Retina (tissue), 1 donor: ENCODE results near the gene CTCF.
"Not testable (repeated sequence)": the region's sequence is repeated elsewhere in the genome, so short reads cannot be mapped to it uniquely, and the experiment has no call there.

Experiments
- DNase-seq: peaks from one replicate; pipeline ENCODE4 v3.0.0-alpha.2; 2016

Gene CTCF, protein sequence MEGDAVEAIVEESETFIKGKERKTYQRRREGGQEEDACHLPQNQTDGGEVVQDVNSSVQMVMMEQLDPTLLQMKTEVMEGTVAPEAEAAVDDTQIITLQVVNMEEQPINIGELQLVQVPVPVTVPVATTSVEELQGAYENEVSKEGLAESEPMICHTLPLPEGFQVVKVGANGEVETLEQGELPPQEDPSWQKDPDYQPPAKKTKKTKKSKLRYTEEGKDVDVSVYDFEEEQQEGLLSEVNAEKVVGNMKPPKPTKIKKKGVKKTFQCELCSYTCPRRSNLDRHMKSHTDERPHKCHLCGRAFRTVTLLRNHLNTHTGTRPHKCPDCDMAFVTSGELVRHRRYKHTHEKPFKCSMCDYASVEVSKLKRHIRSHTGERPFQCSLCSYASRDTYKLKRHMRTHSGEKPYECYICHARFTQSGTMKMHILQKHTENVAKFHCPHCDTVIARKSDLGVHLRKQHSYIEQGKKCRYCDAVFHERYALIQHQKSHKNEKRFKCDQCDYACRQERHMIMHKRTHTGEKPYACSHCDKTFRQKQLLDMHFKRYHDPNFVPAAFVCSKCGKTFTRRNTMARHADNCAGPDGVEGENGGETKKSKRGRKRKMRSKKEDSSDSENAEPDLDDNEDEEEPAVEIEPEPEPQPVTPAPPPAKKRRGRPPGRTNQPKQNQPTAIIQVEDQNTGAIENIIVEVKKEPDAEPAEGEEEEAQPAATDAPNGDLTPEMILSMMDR

DNA sequence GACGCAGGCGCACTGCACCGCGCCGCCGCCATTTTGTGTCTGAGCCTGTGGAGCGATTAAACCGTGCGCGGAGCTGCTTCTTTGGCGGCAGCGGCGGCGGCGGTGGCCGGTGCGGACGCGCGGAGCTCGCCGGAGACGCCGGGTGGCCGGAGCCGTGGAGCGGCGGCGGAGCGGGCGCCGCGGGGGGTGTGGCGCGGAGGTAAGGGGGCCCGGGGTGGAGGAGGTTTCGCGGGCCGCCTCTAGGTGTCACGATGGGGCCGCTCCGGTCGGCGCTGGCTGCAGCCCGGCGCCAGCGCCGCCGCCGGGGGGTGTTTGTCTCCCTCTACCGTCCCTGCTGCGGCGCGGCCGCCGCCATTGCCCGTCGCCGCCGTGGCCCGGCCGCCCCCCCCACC, at the start of gene CTCF:
Gene CTCF, plus strand, starts transcription at position 1 of the 392 bp plus-strand sequence. CDS start 48,307 bp downstream, outside the sequence.
- DNase-seq = no peak

DNA sequence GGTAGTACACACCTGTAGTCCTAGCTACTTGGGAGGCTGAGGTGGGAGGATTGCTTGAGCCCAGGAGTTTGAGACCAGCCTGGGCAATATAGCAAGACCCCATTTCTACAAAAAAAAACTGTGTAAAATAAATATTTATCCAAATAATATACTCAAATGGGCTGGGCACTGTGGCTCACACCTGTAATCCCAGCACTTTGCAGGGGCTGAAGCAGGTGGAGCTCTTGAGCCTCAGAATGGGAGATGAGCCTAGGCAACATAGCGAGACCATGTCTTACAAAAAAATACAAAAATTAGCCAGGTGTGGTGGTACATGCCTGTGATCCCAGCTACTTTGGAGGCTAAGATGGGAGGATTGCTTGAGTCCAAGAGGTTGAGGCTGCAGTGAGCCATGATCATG, 48.4 kb upstream of the CTCF start:
- not testable (repeated sequence) for DNase-seq

DNA sequence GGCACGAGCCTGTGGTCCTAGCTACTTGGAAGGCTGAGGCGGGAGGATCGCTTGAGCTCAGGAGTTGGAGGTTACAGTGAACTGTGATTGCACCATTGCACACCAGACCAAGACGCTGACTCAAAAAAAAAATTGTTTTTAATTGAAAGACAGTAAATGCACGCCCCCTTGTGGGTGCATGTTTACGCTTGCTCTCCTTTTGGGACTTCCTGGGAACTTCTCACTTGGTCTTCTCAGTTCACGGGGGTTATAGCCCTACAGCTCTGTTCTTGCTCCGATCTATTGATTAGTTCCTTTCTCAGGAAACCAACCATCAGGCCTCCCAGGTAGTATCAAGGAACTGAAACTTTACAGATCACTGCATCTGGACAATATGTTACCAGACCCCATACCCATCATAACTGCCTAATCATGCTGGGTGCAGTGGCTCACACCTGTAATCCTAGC, 47.9 kb upstream of the CTCF start:
- peak; percentile 61 for DNase-seq

DNA sequence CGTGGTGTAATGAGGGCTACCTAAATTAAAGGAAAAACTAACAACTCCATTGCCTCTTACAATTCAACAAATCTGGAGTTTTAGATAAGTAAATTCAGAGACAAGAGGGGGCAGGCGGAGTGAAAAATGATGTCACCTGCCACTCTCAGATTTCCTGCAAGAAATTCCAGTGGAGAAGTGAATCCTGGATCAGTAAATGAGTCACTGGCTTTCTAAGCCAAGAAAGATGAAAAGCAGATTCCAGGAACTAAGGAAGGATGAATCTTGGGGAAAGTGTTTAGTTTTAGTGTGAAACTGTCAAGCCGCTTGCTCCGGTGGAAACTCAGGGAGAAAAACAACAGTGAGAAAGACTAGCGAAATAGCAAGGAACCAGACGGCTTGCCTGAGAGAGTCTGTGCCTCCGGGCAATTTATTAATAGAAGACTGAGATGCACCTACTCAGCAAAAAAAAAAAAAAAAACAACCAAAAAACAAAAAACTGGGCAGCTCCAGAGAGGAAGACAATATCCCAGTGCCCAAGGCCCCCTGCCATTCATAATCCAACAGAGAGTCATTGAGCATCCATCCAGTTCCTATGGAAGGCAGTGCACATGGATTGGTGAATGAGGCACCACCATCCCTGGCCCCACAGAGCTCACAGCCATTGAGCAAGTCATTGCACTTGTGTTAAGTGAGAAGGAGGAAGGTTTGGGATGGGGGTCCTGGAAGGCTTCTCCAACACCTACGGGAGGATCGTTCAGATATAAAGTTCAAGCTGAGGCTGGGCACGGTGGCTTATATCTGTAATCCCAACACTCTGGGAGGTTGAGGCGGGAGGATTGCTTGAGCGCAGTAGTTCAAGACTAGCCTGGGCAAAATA, 45.8 kb upstream of the CTCF start:
- no peak for DNase-seq

DNA sequence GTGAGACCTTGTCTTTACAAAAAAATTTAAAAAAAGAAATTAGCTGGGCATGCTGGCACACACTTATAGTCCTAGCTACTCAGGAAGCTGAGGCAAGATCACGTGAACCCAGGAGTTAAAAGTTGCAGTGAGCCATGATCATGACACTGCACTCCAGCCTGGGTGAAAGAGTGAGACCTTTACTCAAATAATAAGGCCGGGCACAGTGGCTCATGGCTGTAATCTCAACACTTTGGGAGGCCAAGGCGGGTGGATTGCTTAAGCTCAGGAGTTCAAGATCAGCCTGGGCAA, 45.2 kb upstream of the CTCF start:
- no peak for DNase-seq

DNA sequence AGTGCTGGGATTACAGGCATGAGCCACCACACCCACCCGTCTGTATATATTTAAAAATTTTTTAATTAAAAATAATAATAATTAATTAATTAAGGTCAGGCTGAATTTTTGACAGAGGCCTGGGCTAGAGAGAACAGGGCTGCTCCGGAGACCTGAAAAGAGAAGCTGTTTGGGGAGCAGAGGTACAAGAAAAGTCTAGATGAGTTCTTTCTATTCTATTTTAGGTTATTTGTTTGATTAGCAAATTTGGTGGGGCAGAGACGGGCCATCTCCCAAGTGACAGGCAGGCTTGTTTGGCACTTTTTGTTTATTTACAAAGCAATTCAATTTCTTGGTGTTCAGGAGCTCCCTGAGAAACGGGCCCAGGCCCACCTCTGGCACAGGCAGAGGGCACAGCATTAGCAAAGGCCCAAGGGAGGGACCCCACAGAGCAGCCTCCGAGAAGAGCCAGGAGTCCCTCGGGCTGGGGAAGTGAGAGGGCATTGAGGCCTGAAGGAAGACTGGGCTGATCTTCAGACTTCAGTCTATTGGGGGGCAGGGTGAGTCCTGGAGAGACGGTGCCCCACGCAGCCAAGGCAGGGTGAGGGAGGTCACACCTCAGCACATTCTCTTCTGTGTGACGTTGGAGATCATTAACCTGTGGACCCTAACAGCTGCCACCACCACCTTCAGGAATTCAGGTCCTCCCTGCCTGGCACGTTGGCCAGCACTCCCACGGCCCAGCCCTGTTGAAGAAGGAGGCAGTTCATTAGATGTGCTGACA, 44.5 kb upstream of the CTCF start:
- DNase-seq = no peak

DNA sequence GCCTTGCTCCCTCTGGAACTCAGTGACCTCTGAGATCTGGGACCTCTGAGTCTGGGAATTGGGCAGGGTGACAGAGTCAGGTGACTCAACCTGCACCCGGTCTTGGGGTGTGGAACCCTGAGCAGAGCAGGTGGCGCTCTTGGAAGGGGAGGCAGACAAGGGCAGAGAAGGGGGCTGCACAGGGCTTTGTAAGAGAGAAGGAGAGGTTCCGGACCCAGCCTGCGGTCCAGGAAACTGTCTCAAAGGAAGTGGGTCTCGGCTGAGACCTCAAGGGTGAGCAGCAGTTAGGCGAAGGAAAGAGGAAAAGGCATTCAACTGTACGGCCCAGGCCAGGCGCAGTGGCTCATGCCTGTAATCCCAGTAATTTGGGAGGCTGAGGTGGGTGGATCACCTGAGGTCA, 43.6 kb upstream of the CTCF start:
- DNase-seq = no peak

DNA sequence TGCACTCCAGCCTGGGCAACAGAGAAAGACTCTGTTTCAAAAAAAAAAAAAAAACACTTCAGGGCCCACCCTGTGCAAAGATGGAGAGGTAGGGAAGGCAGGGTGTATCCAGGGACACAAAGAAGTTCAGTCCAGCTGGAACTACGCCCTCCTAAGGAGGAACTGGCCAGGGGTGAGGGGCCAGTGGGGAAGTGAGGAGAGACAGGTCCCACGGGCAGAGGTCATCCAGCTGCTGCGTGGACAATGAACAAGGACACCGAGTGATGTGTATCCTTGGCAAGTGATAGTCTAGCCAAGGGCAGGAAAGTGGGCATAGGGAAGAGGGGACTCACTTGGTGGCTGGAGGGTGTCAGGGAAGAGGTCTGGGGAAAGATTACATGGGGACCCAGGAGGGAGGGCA, 43.1 kb upstream of the CTCF start:
- DNase-seq = no peak

DNA sequence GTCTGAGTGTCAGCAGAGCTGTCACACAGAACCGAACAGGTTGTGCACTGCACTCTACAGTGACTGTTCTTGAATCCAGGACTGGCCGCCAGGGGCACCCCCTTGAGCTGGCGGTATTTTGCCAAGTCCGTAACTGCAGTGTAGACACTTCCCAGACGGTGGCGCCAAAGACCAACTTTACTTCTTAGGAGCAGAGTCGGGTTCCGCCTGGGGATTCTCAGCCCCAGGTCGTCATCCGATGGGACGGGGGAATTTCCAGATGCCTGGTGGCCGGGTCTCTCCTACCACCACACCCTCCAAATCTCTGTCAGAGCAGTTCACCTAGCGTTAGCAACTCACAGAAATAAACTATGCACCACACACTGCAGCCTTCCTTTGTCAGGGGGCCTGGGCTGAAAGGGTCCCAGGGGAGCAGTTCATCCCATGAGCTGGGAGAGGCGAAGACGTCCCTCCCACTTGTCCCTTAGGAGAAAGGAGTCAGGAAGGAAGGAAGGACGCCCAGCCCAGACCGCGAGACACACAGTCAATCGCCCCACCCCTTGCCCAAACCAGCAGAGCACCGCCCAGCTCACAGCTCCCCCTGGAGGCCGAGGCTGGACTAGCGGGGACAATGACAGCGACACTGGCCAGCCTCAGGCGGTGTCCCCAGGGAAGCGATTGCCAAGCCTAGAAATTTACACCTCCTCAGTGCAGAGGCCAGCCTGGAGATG, 41.1 kb upstream of the CTCF start:
- peak; percentile 96 for DNase-seq

DNA sequence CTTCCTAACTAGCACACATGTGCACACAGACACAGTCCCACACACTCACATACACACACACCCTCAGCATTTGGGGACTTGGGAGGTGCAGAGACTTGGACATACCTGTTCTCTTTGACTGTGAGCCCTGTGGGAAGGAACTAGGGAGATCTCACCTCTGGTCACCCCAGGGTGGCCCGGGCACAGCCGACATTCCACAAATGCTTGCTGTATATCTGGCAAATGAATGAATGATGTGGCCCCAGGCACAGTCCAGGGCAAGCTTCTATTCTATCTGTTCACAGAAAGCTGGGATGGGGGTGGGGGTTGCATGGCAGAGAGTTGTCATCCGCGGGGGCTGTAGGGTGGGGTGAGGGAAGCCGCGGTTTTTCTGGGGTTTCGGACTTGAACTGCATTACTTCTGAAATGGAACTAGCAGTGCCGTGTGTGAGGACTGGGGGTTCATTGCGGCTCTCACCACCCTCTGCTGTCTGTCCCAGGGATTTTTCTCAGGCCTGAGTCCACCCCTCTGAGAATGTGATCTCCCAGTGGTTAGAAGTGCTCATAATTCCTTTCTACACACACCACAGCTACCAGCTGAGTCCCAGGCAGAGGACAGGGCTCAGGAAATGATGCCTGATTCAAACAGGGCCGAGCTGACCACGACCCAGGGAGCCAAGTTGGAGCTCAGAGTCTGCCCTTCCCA, 37.0 kb upstream of the CTCF start:
- no peak for DNase-seq

DNA sequence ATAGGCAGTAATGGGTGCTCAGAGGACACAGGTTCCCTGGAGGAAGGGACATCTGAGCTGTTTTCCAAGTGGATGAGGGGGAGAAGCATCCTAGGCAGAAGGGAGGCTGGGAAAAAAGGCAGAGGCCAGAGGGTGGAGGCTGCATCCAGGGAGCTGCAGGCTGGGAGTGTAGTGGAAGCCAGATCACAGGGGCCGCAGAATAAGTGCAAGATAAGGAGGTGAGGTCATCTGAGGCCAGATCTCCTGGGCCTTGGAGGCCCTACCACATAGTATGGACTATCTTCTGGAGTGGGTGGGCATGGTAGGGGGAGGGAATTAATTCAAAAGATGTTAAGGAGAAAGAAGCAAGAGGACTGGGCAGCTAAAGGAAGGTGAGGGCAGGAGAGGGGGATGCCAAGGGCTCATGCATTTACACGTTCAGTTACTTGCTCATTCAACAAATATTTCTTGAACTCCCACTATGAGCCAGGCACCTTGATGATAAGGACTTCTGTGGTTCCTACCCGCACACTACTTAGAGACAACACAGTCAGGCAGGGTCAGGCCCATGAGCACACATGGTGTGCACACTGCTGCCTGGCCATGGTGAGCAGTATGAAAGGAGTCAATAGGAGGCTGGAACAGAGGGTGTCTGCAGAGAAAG, 36.1 kb upstream of the CTCF start:
- DNase-seq = no peak

DNA sequence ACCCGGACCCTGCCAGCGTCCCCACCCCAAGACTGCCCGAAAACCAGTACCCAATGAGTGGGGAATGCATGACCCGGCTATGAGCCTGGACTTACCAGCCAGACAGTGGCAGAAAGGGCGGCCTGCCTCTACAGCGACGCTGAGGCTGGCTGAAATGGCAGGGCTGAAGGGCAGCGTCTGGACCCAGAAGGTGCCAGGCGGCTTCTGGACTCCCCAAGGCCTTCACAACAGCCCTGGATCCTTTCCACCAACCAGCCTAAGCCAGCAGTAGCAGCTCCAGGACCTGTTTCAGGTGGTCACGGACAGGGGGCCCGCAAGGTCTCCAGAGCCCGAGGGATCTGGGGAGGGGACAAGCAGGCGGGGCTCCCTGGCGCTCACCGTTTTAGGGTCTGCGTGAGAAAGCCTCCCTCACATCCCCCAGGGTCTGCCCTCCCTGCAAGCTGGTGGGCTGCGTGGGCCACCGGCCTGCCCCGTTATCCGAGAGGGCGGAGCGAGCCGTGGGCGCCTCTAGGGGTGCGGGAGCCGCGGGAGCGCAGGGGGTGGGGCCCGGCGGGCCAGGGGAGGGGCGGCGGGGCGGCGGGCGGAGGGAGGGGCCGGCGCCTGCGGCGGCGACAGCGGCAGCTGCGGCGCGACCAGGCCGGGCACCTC, 34.0 kb upstream of the CTCF start, which contains the start of gene RIPOR1:
Gene RIPOR1, plus strand, starts transcription at position 608 of the 648 bp plus-strand sequence. CDS start 9,618 bp downstream, outside the sequence.
- DNase-seq = peak; percentile 75

DNA sequence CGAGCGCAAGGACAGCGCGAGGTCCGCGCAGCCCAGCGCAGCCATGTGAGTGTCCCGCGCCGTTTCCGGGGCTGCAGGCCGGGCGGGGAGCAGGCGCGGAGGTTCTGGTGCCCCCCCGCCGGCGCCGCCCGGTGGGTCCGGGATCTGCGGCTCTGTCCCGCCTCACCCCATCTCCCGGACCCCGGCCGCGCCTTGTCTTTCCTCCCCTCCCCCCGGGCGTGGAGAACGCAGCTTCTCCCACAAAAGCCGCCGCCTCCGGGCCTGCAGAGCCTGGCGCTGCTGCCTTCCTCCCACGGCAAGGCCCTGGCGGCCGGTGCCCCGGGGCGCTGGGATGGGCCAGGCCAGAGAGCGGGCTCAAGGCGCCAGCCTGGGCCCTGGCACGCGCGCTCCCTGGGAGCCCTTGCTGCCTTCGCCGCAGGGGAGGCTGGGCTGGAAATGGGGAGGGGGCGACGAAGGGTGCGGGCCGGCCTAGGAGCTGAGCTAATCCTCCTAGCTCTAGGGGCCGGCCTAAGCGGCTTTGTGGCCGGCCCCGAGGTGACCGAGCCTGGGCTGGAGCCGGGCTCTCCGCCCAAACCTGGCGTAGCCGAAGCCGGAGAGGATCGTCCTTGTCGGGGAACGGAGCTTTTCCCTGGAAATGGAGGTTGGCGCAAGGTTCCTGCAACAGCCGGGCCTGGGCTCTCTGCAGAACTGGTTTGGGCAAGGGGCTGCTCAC, 33.3 kb upstream of the CTCF start:
- DNase-seq = peak; percentile 85

DNA sequence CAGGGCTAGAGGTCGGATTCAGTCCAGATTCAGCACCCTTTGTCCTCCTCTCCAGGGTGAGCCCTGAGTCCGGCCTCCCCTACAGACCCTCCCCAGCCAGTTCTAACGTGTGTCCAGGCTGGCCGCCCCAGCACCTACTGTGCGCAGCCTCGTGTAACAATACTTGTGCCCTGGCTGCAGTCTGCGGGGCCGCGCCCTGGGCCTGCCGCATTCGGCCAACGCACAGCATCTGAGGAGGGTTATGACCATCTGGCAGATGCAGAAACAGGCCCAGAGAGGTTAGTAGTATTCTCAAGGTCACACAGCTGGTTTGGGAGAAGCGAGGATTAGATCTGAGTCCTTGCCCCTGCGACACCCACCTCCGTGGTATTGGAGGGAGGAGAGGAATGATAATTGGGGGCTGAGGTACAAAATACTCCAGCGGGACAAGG, 32.7 kb upstream of the CTCF start:
- no peak for DNase-seq

DNA sequence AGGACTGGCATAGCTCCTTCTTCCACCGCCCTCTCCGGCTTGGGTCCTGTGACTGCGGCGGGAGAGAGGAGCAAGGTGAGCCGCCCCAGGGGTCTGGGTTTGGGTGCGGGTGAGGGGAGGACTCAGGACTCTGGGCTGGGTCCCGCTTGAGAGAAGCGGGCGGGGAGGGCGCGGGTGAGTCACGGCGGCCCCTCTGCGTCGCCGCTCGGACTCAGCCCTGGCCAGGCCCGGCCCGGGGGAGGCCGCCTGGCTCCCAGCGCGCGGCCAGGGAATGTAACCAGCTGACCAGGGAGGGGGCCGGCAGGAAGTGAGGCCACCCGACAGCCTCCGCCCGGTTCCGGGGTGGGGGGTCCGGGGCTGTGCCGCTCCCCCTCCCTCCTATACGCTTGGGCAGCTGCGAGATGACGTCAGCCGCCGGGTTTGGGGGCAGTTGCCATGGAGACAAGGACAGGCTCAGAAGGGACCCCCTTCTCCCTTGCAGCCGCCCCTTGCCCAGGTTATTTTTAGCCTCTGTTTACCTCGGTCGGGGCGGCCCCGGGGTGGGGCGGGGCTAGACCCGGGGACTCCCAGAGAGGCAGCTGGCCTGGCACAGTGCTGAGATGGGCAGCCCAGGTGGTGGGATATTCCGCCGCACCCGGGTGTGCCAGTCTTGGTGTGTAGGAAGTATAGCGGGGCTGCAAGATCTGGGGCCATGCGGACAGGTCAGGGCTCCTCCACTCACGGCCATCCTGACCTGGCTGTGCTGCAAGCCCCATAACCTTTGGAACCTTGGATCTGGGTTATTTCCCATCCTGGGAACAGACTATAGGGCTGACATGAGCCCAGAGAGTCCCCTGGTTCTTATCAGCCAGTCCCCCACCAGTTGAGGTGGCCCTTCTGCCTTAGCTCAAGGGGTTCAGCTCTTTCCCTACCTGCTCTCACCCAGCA, 32.0 kb upstream of the CTCF start:
- peak; percentile 61 for DNase-seq

DNA sequence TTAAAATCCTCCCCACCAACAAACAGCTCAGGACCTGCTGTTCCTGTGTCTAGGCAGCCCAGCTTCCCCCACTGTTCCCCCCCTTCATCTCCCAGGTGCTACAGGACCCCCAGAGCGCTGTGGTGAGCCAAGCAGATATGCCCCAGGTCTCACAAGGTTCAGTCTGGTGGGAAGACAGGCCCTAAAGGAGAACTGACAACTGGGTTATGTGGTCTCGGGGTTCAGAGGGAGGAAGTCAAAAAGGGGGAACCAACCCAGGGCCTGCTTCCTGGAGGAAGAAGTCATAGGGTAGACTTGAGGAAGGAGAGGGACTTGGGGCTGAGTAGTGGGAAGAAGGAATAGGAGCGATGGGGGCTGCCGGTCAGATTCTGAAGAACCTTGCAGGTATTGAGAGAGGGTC, 31.1 kb upstream of the CTCF start:
- no peak for DNase-seq

DNA sequence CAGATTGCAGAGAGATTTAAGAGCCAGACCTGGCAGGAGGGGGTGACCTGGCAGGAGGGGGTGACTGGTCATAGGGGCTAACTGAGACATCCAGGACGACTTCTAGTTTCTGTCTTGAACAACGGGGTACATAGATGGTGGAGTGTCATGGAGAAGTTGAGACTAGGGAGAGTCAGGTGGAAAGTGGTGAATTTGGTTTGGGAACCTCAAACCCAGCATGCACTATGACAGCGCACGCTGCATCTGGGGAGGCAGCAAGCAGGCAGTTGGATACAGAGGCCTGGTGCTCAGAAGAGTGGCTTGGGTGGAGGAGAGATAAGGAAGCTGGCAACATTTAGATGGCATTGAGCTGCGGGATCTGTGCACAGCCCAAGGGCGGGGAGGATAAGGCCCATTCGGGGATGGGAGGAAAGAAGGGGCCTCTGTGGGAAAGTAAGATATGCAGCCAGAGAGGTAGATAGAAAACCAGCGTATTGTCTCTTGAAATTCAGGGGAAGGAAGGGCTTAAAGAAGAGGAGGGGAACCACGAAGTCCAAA, 29.2 kb upstream of the CTCF start:
- no peak for DNase-seq

DNA sequence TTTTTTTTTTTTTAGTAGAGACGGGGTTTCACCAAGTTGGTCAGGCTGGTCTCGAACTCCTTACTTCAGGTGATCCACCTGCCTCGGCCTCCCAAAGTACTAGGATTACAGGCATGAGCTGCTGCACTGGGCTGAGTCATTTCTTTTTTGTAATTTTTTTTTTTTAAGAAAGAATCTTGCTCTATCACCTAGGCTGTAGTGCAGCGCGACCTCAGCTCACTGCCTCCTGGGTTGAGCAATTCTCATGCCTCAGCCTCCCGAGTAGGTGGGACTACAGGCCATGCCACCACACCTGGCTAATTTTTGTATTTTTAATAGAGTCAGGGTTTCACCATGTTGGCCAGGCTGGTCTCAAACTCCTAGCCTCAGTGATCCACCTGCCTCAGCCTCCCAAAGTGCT, 28.3 kb upstream of the CTCF start:
- not testable (repeated sequence) for DNase-seq
